ENCODE results near the gene TCF7. TPM values are rescaled to one million over a fixed set of nuclear protein-coding genes. Genes with fewer than 3 reads are reported as not detected.
A peak's percentile ranks its signal among the peaks of the same experiment; 100 is the strongest.

The TCF7 gene
- total RNA-seq, 6 experiments from 2014 or later = 0.99 to 3.9 (median 3.2) TPM

GRCh38 chr5:134072471-134073210 lies 41.8 kb upstream of the TCF7 start:
- TF ChIP-seq, protein P1, sequence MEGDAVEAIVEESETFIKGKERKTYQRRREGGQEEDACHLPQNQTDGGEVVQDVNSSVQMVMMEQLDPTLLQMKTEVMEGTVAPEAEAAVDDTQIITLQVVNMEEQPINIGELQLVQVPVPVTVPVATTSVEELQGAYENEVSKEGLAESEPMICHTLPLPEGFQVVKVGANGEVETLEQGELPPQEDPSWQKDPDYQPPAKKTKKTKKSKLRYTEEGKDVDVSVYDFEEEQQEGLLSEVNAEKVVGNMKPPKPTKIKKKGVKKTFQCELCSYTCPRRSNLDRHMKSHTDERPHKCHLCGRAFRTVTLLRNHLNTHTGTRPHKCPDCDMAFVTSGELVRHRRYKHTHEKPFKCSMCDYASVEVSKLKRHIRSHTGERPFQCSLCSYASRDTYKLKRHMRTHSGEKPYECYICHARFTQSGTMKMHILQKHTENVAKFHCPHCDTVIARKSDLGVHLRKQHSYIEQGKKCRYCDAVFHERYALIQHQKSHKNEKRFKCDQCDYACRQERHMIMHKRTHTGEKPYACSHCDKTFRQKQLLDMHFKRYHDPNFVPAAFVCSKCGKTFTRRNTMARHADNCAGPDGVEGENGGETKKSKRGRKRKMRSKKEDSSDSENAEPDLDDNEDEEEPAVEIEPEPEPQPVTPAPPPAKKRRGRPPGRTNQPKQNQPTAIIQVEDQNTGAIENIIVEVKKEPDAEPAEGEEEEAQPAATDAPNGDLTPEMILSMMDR (IDR thresholded peaks at IDR 0.05) = no peak
- H3K4me3 Mint-ChIP-seq = no peak overlapping the region
- no peak overlapping the region for H3K27ac Mint-ChIP-seq
- H3K9me3 Mint-ChIP-seq = no peaks in the 10 kb centered on the region
- H3K36me3 Mint-ChIP-seq (ENCODE audit: low read depth) = no peaks in the 10 kb centered on the region
- peaks cover 45% of the 10 kb centered on the region for H3K27me3 Mint-ChIP-seq (ENCODE audit: insufficient read depth)
- H3K4me1 Mint-ChIP-seq (ENCODE audit: low read depth) = no peaks in the 10 kb centered on the region
- no peak for DNase-seq

DNA sequence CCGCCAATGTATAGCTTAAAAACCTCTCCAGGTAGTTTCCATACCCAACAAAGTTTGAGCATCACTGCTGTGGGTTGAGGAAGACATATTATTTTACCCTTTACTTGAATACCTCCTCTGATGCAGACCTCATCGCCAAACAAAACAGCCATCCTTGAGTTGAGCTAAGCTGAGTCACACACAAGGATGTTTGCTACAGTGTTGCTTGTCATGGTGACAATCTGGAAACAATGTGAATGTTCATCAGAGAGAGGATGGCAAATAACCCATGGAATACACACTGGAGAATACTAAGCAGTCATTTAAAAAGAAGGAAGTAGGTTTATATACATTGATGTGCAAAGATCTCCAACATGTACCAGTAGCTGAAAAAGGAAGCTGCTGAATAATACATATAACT lies 41.1 kb upstream of the TCF7 start:
- TF ChIP-seq, protein P1 (IDR thresholded peaks at IDR 0.05) = no peak
- no peaks in the 10 kb centered on the region for H3K36me3 Mint-ChIP-seq (ENCODE audit: low read depth)
- H3K27ac Mint-ChIP-seq = no peak overlapping the region
- H3K27me3 Mint-ChIP-seq (ENCODE audit: insufficient read depth) = peaks cover 51% of the 10 kb centered on the region
- H3K9me3 Mint-ChIP-seq = no peaks in the 10 kb centered on the region
- no peaks in the 10 kb centered on the region for H3K4me1 Mint-ChIP-seq (ENCODE audit: low read depth)
- DNase-seq = peak; percentile 64
- H3K4me3 Mint-ChIP-seq = no peak overlapping the region

GRCh38 chr5:134075102-134075501 lies 39.4 kb upstream of the TCF7 start:
- Mint-ChIP-seq H3K4me3 (no peak overlapping the region), H3K27ac (no peak overlapping the region), H3K27me3 (ENCODE audit: insufficient read depth) (peaks cover 47% of the 10 kb centered on the region), H3K4me1 (ENCODE audit: low read depth) (no peaks in the 10 kb centered on the region), H3K36me3 (ENCODE audit: low read depth) (no peaks in the 10 kb centered on the region), H3K9me3 (no peaks in the 10 kb centered on the region)
- TF ChIP-seq, protein P1 (IDR thresholded peaks at IDR 0.05) = no peak
- DNase-seq = no peak

DNA sequence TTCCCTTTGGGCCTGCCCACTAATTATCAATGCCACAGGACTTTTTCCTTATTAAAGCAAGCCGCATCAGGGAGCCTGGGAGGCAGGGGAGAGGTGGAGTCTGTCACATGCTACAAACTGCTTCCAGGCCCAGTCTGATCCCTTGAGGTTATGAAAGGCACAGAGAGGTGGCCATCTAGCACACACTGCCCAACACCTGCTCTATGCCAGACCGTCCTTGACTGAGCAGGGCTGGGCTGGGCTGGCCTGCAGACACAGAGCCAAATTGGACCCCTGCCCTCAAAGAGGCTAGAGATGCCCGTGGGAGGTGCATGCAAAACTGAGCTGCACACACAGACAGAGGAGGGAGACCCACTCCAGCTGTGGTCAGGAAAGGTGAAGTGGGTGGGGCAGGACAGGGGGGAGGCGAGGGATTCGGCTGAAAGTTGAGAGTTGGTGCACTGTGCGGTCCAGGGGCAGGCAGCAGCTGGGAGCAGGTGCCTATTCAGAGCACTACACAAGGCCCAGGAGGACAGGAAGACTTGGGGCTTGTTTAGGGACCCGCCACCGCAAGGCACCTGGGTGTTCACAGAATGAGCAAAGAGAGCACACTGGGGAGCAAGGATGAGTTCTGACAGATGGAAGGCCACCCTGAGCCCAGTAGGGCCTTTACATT lies 36.4 kb upstream of the TCF7 start:
- H3K36me3 Mint-ChIP-seq (ENCODE audit: low read depth) = no peaks in the 10 kb centered on the region
- no peak for DNase-seq
- no peak overlapping the region for H3K27ac Mint-ChIP-seq
- H3K4me3 Mint-ChIP-seq = no peak overlapping the region
- peaks cover 34% of the 10 kb centered on the region for H3K27me3 Mint-ChIP-seq (ENCODE audit: insufficient read depth)
- TF ChIP-seq, protein P1 (IDR thresholded peaks at IDR 0.05) = no peak
- no peaks in the 10 kb centered on the region for H3K4me1 Mint-ChIP-seq (ENCODE audit: low read depth)
- H3K9me3 Mint-ChIP-seq = no peaks in the 10 kb centered on the region

DNA sequence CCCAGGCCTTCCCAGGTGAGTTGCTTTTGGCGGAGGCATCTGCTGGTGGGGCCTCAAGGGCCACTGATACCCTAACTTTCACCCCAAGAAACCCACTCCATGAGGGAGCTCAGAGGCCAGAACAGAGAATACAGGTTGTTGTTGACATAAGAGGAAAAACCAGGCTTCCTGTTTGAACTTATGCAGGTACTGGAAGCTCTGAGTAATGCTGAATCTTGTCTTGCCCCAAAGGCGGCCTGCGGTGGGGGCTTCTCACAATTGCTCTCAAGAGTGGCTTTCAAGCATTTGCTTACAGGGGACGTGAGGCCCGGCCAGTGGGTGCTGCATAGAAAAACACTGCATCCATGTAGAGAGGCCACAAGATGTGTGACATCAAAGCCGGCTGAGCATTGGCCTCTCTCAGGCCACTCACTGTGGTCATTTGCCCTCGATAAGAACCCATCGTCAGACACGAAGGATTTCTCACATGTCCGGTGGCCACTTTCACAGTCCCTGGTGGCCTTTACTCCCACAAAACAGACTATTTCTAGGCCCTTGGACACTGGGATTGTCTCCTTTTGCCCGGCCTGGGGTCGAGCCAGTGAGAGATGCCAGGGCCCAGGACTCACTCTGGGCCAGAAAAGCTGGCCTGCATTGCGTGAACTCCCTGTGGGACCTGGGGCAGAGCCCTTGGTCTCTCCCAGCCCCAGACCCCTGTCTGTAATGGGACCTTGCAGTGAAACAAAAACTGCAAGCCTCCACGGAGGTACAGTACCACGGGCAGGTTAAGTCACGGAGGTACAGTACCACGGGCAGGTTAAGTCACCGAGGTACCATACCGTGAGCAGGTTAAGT lies 34.5 kb upstream of the TCF7 start:
- Mint-ChIP-seq H3K27ac (no peak overlapping the region), H3K4me1 (ENCODE audit: low read depth) (no peaks in the 10 kb centered on the region)

More for the DNA sequence above, 34.5 kb upstream of the TCF7 start:
- no peak overlapping the region for H3K4me3 Mint-ChIP-seq
- no peaks in the 10 kb centered on the region for H3K9me3 Mint-ChIP-seq
- no peak for DNase-seq
- H3K36me3 Mint-ChIP-seq (ENCODE audit: low read depth) = no peaks in the 10 kb centered on the region
- TF ChIP-seq, protein P1 (IDR thresholded peaks at IDR 0.05) = no peak
- peaks cover 37% of the 10 kb centered on the region for H3K27me3 Mint-ChIP-seq (ENCODE audit: insufficient read depth)

All from HFFc6 (cell line).